ENCODE data around the gene BAIAP3. TPM values are rescaled to one million over a fixed set of nuclear protein-coding genes. Genes with fewer than 3 reads are reported as not detected.

The BAIAP3 gene
- total RNA-seq, 1 experiment from 2014 or later: 44.7 TPM

GRCh38 chr16:1326391-1326790, 7.1 kb upstream of the BAIAP3 start:
- H3K27ac ChIP-seq (ENCODE audit: low read depth, low read length): no peak overlapping the region
- H4K20me1 ChIP-seq (ENCODE audit: insufficient read depth): peaks cover 4% of the 10 kb centered on the region; the same call in 1 of the 2 replicates
- H3K36me3 ChIP-seq (ENCODE audit: control insufficient read depth in 1 of 2, insufficient read depth in 2 of 2, low read length in 2 of 2): peaks cover 8 to 16% of the 10 kb centered on the region in 2 experiments; a peak in 3 of 4 replicates
- H3K9ac ChIP-seq (ENCODE audit: low read length): no peak overlapping the region
- TF ChIP-seq JUND (IDR thresholded peaks at IDR 0.05): no peak
- no peak for TF ChIP-seq TCF7L2 (IDR thresholded peaks at IDR 0.05; ENCODE audit: borderline replicate concordance, extremely low read depth, insufficient read depth, insufficient read length)
- TF ChIP-seq ZNF274 (IDR thresholded peaks at IDR 0.05; ENCODE audit: low read depth, low read length): no peak
- no peak for TF ChIP-seq CTCF (IDR thresholded peaks at IDR 0.05 in 2 of 3, conservative IDR thresholded peaks at IDR 0.05 in 1 of 3; ENCODE audit: borderline replicate concordance in 1 of 3, insufficient read depth in 1 of 3, low read depth in 2 of 3, low read length in 2 of 3)
- no peak for TF ChIP-seq SIN3A (IDR thresholded peaks at IDR 0.05; ENCODE audit: low read depth)
- no peak for TF ChIP-seq ATF3 (IDR thresholded peaks at IDR 0.05)
- TF ChIP-seq POLR2A (IDR thresholded peaks at IDR 0.05; ENCODE audit: borderline replicate concordance, extremely low read depth, insufficient read depth, insufficient read length): no peak
- no peak for TF ChIP-seq EZH2 (IDR thresholded peaks at IDR 0.05)
- TF ChIP-seq MAX (IDR thresholded peaks at IDR 0.05): no peak
- no peak for TF ChIP-seq ZFX (IDR thresholded peaks at IDR 0.05)
- TF ChIP-seq SP1 (IDR thresholded peaks at IDR 0.05; ENCODE audit: low read depth): no peak
- H3K9me3 ChIP-seq (ENCODE audit: control insufficient read depth in 1 of 2, insufficient read depth in 1 of 2, low read depth in 1 of 2, low read length in 2 of 2): no peaks in the 10 kb centered on the region; a peak in 1 of 4 replicates
- no peak overlapping the region for H3K4me2 ChIP-seq (ENCODE audit: low read length)
- H3K27me3 ChIP-seq (ENCODE audit: insufficient read depth, low read length): no peaks in the 10 kb centered on the region
- peaks cover 3% of the 10 kb centered on the region in 2 experiments; a peak in 3 of 4 replicates for H3K4me1 ChIP-seq (ENCODE audit: control insufficient read depth in 1 of 2, insufficient read depth in 2 of 2, low read length in 2 of 2)
- intact Hi-C loops (cut with micrococcal nuclease): no loop called here
- ChIA-PET POLR2A (no interaction called here), CTCF (no interaction called here), RAD21 (ENCODE audit: low non-redundant PET in 1 of 2, low total read pairs in 2 of 2, uncharacterized antibody in 2 of 2, unreplicated experiment in 2 of 2) (no interaction called here)
- no peaks in the 10 kb centered on the region for H3K9me2 ChIP-seq (ENCODE audit: insufficient read depth)
- H3K79me2 ChIP-seq (ENCODE audit: insufficient read depth, low read length): no peaks in the 10 kb centered on the region
- no peak overlapping the region for H2AFZ ChIP-seq (ENCODE audit: low read depth, low read length, poor library complexity, severe bottlenecking)
- no peak overlapping the region for H3K4me3 ChIP-seq (replicated peaks in 1 of 2; ENCODE audit: low read depth in 1 of 2, low read length in 2 of 2)
- ATAC-seq: no peak
- no TSS peak for BruUV-seq (replicated peaks)
- no peak for DNase-seq (ENCODE audit: low read depth, low spot score)
